Activated T-cell treated with anti-CD3 and anti-CD28 coated beads, Interleukin-2, amount 50 U/mL, for 24 hours (primary cell): ENCODE data around the gene PRDX3.

Source experiments
- DNase-seq: peaks from one replicate; pipeline ENCODE4 v3.0.0-alpha.2; 2020
- H3K27ac Mint-ChIP-seq: 2 replicates; pipeline ENCODE4 v1.8.0; 2020; ENCODE audit warnings: mild to moderate bottlenecking, mixed read lengths
- H3K27me3 Mint-ChIP-seq: 2 replicates; pipeline ENCODE4 v1.8.0; 2020; ENCODE audit warnings: mixed read lengths
- H3K36me3 Mint-ChIP-seq: 2 replicates; pipeline ENCODE4 v1.8.0; 2020; ENCODE audit warnings: low read depth, mixed read lengths
- H3K4me1 Mint-ChIP-seq: 2 replicates; pipeline ENCODE4 v1.8.0; 2020; ENCODE audit warnings: low read depth, mixed read lengths
- H3K4me3 Mint-ChIP-seq: 2 replicates; pipeline ENCODE4 v1.8.0; 2020; ENCODE audit warnings: mild to moderate bottlenecking, moderate library complexity, mixed read lengths
- H3K9me3 Mint-ChIP-seq: 2 replicates; pipeline ENCODE4 v1.8.0; 2020; ENCODE audit warnings: mixed read lengths

Gene PRDX3

GRCh38 chr10:119178372-119179119, at the start of gene PRDX3:
Gene PRDX3, minus strand, starts transcription at chr10:119178812. Its CDS starts 22 bp downstream, at chr10:119178790.
- Mint-ChIP-seq H3K36me3 (peaks cover 50% of the 10 kb centered on the region), H3K9me3 (no peaks in the 10 kb centered on the region), H3K4me3 (peak within 1 kb of the TSS; percentile 94), H3K4me1 (peaks cover 40% of the 10 kb centered on the region), H3K27me3 (no peaks in the 10 kb centered on the region), H3K27ac (peak within 1 kb of the TSS; percentile 98)
- DNase-seq, result peak; percentile 96

DNA sequence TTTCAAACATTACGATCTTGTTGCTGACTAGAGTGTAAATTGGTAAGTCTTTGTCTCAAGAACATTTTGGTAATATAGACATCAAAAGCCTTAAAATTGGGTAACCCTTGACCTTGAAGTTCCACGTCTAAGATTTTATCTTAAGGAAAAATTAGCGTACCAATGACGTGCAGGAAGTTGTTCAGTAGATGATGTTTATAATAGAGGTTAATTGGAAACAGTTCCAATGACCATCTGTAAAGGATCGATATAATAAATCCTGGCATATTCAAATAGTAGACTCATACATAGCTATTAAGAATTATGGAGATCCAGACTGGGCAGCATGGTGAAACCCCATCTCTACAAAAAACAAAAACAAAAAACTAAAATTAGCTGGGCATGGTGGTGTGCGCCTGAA, 49.2 kb upstream of the PRDX3 start:
- Mint-ChIP-seq H3K36me3 (peaks cover 17% of the 10 kb centered on the region), H3K27ac (no peak overlapping the region)
- DNase-seq, result no peak

DNA sequence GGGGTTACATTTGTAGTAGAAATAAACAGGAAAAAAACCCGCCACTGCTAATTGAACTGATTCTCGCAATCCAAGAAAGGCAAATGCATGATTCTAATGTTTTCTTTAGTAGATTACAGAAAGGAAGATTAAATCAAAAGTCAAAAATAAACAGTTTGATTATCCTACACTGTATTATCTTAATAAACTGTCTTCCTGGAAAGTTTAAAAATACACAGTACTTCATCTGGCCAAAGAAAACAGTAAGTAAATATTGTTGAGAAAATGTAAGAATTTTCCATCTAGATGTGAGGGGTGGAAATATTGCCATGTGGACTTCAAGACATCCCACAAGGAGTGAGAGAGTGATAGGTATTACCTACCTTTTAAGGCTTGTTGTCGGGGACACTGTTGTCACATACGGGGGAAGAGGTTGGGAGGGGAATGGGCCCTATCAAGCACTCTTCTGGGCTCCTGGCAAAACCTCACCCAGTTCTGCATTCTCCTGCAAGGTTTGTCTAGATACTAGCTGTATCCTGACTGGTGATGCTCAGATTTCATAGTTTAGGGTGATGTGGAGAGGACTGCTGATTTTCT, 46.6 kb upstream of the PRDX3 start:
- Mint-ChIP-seq H3K4me1 (peaks cover 35% of the 10 kb centered on the region), H3K4me3 (no peak overlapping the region), H3K27ac (no peak overlapping the region), H3K36me3 (no peaks in the 10 kb centered on the region), H3K27me3 (no peaks in the 10 kb centered on the region), H3K9me3 (peaks cover under 1% of the 10 kb centered on the region)
- no peak for DNase-seq

More for the DNA sequence above, 49.2 kb upstream of the PRDX3 start:
- Mint-ChIP-seq H3K9me3 (peaks cover 18% of the 10 kb centered on the region), H3K4me1 (peaks cover 34% of the 10 kb centered on the region), H3K27me3 (no peaks in the 10 kb centered on the region), H3K4me3 (no peak overlapping the region)

GRCh38 chr10:119222966-119223386, 44.4 kb upstream of the PRDX3 start:
- Mint-ChIP-seq H3K9me3 (no peaks in the 10 kb centered on the region), H3K4me1 (peaks cover 42% of the 10 kb centered on the region), H3K36me3 (no peaks in the 10 kb centered on the region), H3K27ac (no peak overlapping the region), H3K27me3 (no peaks in the 10 kb centered on the region), H3K4me3 (no peak overlapping the region)
- DNase-seq, result no peak

DNA sequence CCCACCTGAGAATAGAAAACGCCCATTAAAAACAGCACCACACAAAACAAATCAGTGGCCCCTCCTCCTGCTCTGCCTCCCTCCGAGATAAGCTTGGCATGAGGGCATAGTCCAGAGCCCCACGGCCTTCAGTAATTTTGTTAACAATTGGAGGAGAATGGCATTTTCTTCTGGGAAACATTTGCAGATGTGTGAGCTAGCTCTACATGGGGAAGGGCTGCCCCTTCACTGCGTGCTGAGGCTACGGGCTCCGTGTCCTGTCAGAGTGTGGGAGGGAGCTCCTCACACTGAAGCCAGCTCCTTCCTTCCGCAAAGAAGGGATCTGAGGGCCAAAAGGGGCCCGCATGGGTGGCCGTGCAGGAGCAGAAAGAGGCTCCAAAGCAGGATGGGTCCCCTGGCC, 43.9 kb upstream of the PRDX3 start:
- DNase-seq, result no peak
- no peaks in the 10 kb centered on the region for H3K9me3 Mint-ChIP-seq
- no peaks in the 10 kb centered on the region for H3K36me3 Mint-ChIP-seq
- peaks cover 44% of the 10 kb centered on the region for H3K4me1 Mint-ChIP-seq
- no peaks in the 10 kb centered on the region for H3K27me3 Mint-ChIP-seq
- no peak overlapping the region for H3K4me3 Mint-ChIP-seq
- H3K27ac Mint-ChIP-seq, result peak overlapping the region; percentile 82

DNA sequence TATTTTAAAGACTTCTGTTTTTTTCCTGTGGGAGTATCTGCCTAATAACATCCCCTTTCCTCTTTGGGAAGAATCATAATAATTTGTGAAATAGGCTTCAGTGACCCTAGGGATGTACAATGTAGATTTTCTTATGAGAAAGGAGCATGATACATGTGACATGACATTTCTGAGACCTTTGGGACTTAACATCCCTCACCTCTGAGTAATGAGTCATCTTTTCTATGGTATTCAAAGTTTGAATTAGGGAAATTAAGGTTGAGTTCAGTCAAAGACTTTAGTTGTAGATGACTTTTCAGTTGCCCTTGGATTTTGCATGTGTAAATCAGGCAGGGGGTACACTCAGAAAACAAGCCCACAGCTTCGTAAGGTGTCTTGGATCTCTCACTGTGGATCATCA, 43.1 kb upstream of the PRDX3 start:
- no peak for DNase-seq
- Mint-ChIP-seq H3K9me3 (no peaks in the 10 kb centered on the region), H3K36me3 (no peaks in the 10 kb centered on the region), H3K27me3 (no peaks in the 10 kb centered on the region), H3K4me3 (no peak overlapping the region), H3K4me1 (peaks cover 46% of the 10 kb centered on the region), H3K27ac (peak overlapping the region; percentile 82)

GRCh38 chr10:119221201-119221600, 42.6 kb upstream of the PRDX3 start:
- Mint-ChIP-seq H3K9me3 (no peaks in the 10 kb centered on the region), H3K4me3 (no peak overlapping the region), H3K27me3 (no peaks in the 10 kb centered on the region), H3K36me3 (no peaks in the 10 kb centered on the region), H3K4me1 (peaks cover 46% of the 10 kb centered on the region), H3K27ac (no peak overlapping the region)
- DNase-seq, result no peak

DNA sequence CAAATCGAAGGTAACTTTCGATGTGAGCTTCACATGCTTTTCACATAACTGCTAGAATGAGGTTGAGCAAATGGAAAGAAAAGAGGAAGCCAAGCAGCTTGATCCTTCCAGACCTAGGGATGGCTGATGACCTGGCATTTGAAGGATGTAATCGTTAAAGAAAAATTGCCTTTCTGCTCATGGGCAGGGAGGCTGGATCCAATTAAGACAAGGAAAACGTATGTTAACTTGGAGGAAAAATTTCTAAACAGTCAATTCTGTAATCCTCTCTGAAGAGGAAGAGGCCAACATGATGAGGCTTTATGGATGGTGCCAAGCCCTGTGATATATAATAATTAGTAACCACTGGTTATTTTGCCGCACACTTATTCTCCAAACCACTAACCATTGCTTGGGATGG, 41.3 kb upstream of the PRDX3 start:
- no peaks in the 10 kb centered on the region for H3K9me3 Mint-ChIP-seq
- H3K4me3 Mint-ChIP-seq, result no peak overlapping the region
- H3K27me3 Mint-ChIP-seq, result no peaks in the 10 kb centered on the region
- no peak for DNase-seq
- no peak overlapping the region for H3K27ac Mint-ChIP-seq
- H3K36me3 Mint-ChIP-seq, result no peaks in the 10 kb centered on the region
- H3K4me1 Mint-ChIP-seq, result peaks cover 47% of the 10 kb centered on the region

GRCh38 chr10:119217991-119218490, 39.4 kb upstream of the PRDX3 start:
- Mint-ChIP-seq H3K4me1 (peaks cover 56% of the 10 kb centered on the region), H3K36me3 (no peaks in the 10 kb centered on the region), H3K4me3 (no peak overlapping the region), H3K9me3 (no peaks in the 10 kb centered on the region), H3K27ac (no peak overlapping the region), H3K27me3 (no peaks in the 10 kb centered on the region)
- no peak for DNase-seq

DNA sequence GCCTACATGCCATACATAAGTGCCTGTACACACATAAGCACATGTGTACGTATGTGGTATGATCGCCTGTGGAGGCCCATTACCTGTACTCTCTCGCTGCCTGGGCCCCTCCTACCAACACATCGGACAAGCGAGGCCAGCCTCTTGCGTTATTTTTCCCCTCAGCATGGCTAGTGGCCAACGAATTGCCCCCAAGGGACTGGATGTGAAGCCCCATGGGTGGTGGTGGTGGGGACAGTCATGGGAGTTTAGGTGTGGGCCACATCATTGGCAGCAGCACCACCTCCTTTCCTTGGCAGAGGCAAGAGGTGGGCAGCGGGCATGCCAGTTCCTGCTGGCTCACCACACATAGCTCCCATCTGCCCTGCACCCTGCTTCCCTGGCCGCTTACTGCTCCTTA, 38.8 kb upstream of the PRDX3 start:
- no peak for DNase-seq
- peaks cover 6% of the 10 kb centered on the region for H3K36me3 Mint-ChIP-seq
- no peak overlapping the region for H3K4me3 Mint-ChIP-seq
- H3K27ac Mint-ChIP-seq, result no peak overlapping the region
- peaks cover 58% of the 10 kb centered on the region for H3K4me1 Mint-ChIP-seq
- H3K27me3 Mint-ChIP-seq, result no peaks in the 10 kb centered on the region
- no peaks in the 10 kb centered on the region for H3K9me3 Mint-ChIP-seq

- peaks cover 58% of the 10 kb centered on the region for H3K4me1 Mint-ChIP-seq
- no peak for DNase-seq
- H3K27ac Mint-ChIP-seq, result no peak overlapping the region
- no peaks in the 10 kb centered on the region for H3K9me3 Mint-ChIP-seq
- peaks cover 6% of the 10 kb centered on the region for H3K36me3 Mint-ChIP-seq
- no peaks in the 10 kb centered on the region for H3K27me3 Mint-ChIP-seq
- H3K4me3 Mint-ChIP-seq, result no peak overlapping the region
Measured at GRCh38 chr10:119216127-119216526, 37.5 kb upstream of the PRDX3 start.

DNA sequence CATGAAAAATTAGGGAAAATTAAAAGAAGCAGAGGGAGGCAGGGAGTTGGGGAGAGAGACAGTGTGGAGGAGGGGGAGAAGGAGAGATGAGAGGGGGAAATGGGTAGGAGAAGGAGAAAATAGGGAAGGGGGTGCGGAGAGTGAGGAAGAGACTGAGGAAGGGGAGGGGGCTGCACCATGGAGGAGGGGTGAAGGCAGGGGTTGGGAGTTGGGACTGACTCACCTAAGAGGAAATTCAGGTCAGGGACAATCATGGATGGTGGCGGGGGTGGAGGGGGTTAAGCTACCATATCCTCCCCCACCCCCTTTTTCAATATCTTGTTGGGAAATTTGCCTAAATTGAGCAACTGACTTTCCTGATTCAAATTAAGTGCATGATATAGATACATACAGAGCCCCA, 36.8 kb upstream of the PRDX3 start:
- no peaks in the 10 kb centered on the region for H3K27me3 Mint-ChIP-seq
- H3K4me1 Mint-ChIP-seq, result peaks cover 61% of the 10 kb centered on the region
- no peak overlapping the region for H3K27ac Mint-ChIP-seq
- no peaks in the 10 kb centered on the region for H3K9me3 Mint-ChIP-seq
- peaks cover 6% of the 10 kb centered on the region for H3K36me3 Mint-ChIP-seq
- H3K4me3 Mint-ChIP-seq, result no peak overlapping the region
- DNase-seq, result no peak

GRCh38 chr10:119211625-119212441, 33.2 kb upstream of the PRDX3 start:
- Mint-ChIP-seq H3K4me3 (peak overlapping the region; percentile 65), H3K4me1 (peaks cover 68% of the 10 kb centered on the region)
- no peak for DNase-seq

DNA sequence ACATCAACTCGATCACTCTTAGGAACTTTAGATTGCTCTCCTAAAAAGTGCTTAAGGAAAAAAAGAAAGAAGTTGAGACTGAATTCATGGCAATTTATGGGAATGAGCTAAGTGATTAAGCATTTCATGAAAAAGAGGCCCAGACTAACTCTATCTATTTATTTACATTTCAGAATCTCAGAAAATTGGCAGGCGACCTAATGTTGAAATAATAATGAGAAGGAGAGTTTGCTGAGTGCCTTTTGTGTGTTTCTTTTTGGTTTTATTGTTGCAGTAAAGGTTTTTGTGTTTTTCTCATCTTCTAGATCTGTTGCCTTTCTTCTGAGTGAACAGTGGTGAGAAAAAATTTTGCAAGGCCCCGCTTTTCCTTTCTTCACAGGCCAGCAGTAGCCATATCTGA, 32.6 kb upstream of the PRDX3 start:
- no peaks in the 10 kb centered on the region for H3K9me3 Mint-ChIP-seq
- peak overlapping the region; percentile 65 for H3K4me3 Mint-ChIP-seq
- H3K27me3 Mint-ChIP-seq, result no peaks in the 10 kb centered on the region
- H3K4me1 Mint-ChIP-seq, result peaks cover 72% of the 10 kb centered on the region
- DNase-seq, result no peak
- peak overlapping the region; percentile 93 for H3K27ac Mint-ChIP-seq
- peaks cover 10% of the 10 kb centered on the region for H3K36me3 Mint-ChIP-seq

More at GRCh38 chr10:119211625-119212441, 33.2 kb upstream of the PRDX3 start:
- H3K36me3 Mint-ChIP-seq, result peaks cover 10% of the 10 kb centered on the region
- no peaks in the 10 kb centered on the region for H3K9me3 Mint-ChIP-seq
- H3K27ac Mint-ChIP-seq, result peak overlapping the region; percentile 93
- no peaks in the 10 kb centered on the region for H3K27me3 Mint-ChIP-seq
